Peyer's patch (tissue), 4 donors: ENCODE results near the gene MGAT5.

ENCODE experiments used
- POLR2A ChIP-seq, 2 donors: fragments of 450-650 bp; IDR thresholded peaks; one replicate each; pipeline ENCODE4 v1.5.1; 2017; ENCODE audit warnings: antibody characterized with exemption in 2 of 2, mild to moderate bottlenecking in 2 of 2, moderate library complexity in 2 of 2
- TF ChIP-seq, protein P1 (sequence below), 6 experiments: fragments of 450-650 bp in 4 of 6; fragments of 200-600 bp in 2 of 6; sonication (generic) in 1 of 6; IDR thresholded peaks; one replicate each; pipeline ENCODE4 v1.5.1; 2017 to 2019; ENCODE audit warnings: antibody characterized with exemption in 6 of 6, mild to moderate bottlenecking in 3 of 6, moderate library complexity in 1 of 6

DNA sequence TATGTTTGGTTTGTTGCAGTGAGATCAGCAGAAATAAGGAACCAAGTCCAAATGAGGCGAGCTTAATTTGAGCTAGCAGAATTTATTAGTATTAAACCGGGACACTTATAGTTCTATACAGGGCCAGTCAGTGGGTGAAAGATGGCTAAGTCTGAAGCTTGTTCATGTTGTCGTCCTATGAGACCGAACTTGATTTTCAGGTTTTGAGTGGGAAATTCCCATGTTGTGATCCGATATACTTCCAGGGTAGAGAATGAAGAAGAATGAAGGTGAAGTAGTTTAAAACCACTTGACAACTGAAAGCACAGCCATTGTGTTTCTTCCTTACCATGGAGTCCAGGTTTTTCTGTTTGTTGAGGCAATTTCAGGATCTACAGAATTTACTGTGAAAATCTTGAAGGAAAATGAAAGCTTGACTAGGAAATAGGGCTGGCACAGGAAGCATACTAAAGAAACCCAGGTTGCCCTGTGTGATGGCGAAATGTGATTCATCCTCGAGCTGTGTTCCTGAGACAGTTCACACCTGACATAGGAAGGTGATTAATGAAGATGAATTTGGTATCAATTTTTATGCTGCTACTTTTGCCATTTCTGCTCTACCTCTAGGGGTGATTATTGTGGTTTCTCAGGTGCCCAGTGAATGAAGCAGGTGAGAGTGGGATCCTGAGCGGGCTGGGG, 37.6 kb upstream of the MGAT5 start:
- TF ChIP-seq, protein P1, sequence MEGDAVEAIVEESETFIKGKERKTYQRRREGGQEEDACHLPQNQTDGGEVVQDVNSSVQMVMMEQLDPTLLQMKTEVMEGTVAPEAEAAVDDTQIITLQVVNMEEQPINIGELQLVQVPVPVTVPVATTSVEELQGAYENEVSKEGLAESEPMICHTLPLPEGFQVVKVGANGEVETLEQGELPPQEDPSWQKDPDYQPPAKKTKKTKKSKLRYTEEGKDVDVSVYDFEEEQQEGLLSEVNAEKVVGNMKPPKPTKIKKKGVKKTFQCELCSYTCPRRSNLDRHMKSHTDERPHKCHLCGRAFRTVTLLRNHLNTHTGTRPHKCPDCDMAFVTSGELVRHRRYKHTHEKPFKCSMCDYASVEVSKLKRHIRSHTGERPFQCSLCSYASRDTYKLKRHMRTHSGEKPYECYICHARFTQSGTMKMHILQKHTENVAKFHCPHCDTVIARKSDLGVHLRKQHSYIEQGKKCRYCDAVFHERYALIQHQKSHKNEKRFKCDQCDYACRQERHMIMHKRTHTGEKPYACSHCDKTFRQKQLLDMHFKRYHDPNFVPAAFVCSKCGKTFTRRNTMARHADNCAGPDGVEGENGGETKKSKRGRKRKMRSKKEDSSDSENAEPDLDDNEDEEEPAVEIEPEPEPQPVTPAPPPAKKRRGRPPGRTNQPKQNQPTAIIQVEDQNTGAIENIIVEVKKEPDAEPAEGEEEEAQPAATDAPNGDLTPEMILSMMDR (IDR thresholded peaks at IDR 0.05): no peak
- TF ChIP-seq POLR2A (IDR thresholded peaks at IDR 0.05): no peak
